HepG2 (cell line): Measurements from ENCODE around the gene ATP1A2. TPM values are rescaled to one million over a fixed set of nuclear protein-coding genes. Genes with fewer than 3 reads are reported as not detected.

ENCODE experiments used
- ATAC-seq: fragments of 200-7000 bp; cut with Tn5 transposase; 3 replicates; pipeline ENCODE4 v1.9.1; 2020; ENCODE audit warnings: mild to moderate bottlenecking, moderate library complexity
- BruUV-seq: library from RNA; stranded (reverse); fragments of 400-500 nt; replicated peaks from 2 replicates; lab custom pipeline; 2021; lab: Mats Ljungman, UMichigan
- CTCF ChIA-PET: fragments of 300-600 bp; formaldehyde crosslinking; extraction: SDS; loops from one replicate; lab custom pipeline; 2021; ENCODE audit warnings: low total read pairs, inconsistent platforms, low intra/inter-chr PET ratio; lab: Yijun Ruan, JAX
- POLR2A ChIA-PET: fragments of 350-600 bp; sonication (Branson Sonifier 250); formaldehyde crosslinking; loops from one replicate; lab custom pipeline; 2020; ENCODE audit warnings: antibody characterized with exemption, inconsistent platforms; lab: Yijun Ruan, JAX
- DNase-seq: peaks from one replicate; pipeline ENCODE4 v3.0.0-alpha.2; 2015; ENCODE audit warnings: low spot score
- FAIRE-seq: peaks from 3 replicates; lab custom pipeline; 2011; peaks lifted over from hg19 to GRCh38; lab: Jason Lieb, UNC
- H2AFZ ChIP-seq: one replicate; pipeline ENCODE4 v1.6.1; 2011; ENCODE audit warnings: low read length, inconsistent platforms
- H3K27ac ChIP-seq: fragments of 300-600 bp; 3 replicates; pipeline ENCODE4 v1.8.0; 2011; ENCODE audit warnings: mixed run types, mild to moderate bottlenecking, mixed read lengths, low read length, inconsistent platforms; ENCODE audit not compliant: insufficient read depth; ENCODE audit errors: extremely low read length
- H3K27me3 ChIP-seq, 2 experiments: fragments of 200-600 bp in 1 of 2; 2 replicates in 1 of 2; 3 replicates in 1 of 2; pipeline versions ENCODE4 v1.6.0 to v1.8.0; 2011; ENCODE audit warnings: low read length in 2 of 2, mild to moderate bottlenecking in 2 of 2, moderate library complexity in 2 of 2, inconsistent platforms in 1 of 2; ENCODE audit not compliant: insufficient read depth in 2 of 2, control insufficient read depth in 1 of 2
- H3K36me3 ChIP-seq, 2 experiments: fragments of 200-600 bp in 1 of 2; replicated peaks in 1 of 2; 2 replicates in 1 of 2; 3 replicates in 1 of 2; pipeline versions ENCODE4 v1.5.1 to v1.8.0; 2011; ENCODE audit warnings: low read length in 2 of 2, inconsistent platforms in 1 of 2; ENCODE audit not compliant: insufficient read depth in 2 of 2, control insufficient read depth in 1 of 2
- H3K4me1 ChIP-seq: 2 replicates; pipeline ENCODE4 v1.5.1; 2012; ENCODE audit warnings: low read length, inconsistent platforms; ENCODE audit not compliant: insufficient read depth
- H3K4me2 ChIP-seq: 2 replicates; pipeline ENCODE4 v1.6.0; 2011; ENCODE audit warnings: low read depth, low read length, inconsistent platforms
- H3K4me3 ChIP-seq, 3 experiments: fragments of 200-600 bp in 1 of 3; sonication (generic), shearing (Covaris generic) in 1 of 3; replicated peaks in 1 of 3; 2 replicates each; pipeline ENCODE4 v1.5.1; 2011 to 2016; ENCODE audit warnings: low read length in 3 of 3, inconsistent platforms in 2 of 3, low read depth in 2 of 3, mild to moderate bottlenecking in 2 of 3, control low read depth in 1 of 3, mixed read lengths in 1 of 3; ENCODE audit not compliant: insufficient read depth in 1 of 3
- H3K79me2 ChIP-seq: one replicate; pipeline ENCODE4 v1.6.1; 2011; ENCODE audit warnings: low read length, inconsistent platforms; ENCODE audit not compliant: insufficient read depth
- H3K9ac ChIP-seq: 2 replicates; pipeline ENCODE4 v1.6.0; 2011; ENCODE audit warnings: mild to moderate bottlenecking, low read depth, low read length, inconsistent platforms; ENCODE audit not compliant: insufficient read depth
- H3K9me3 ChIP-seq: 2 replicates; pipeline ENCODE4 v1.5.1; 2012; ENCODE audit warnings: mild to moderate bottlenecking, low read length
- H4K20me1 ChIP-seq: 2 replicates; pipeline ENCODE4 v1.6.0; 2011; ENCODE audit warnings: inconsistent platforms, mild to moderate bottlenecking, low read length, moderate library complexity; ENCODE audit not compliant: insufficient read depth
- GABPB1 ChIP-seq: IDR thresholded peaks from 2 replicates; pipeline ENCODE4 v1.6.1; 2016; ENCODE audit warnings: mild to moderate bottlenecking, missing genetic modification reagents, moderate library complexity, missing compliant biosample characterization
- HNRNPL ChIP-seq: fragments of 200-400 bp; formaldehyde crosslinking; IDR thresholded peaks from 2 replicates; pipeline ENCODE4 v1.6.1; 2017; ENCODE audit warnings: mild to moderate bottlenecking, low read depth, low read length
- NFE2L1 ChIP-seq: sonication (generic); formaldehyde crosslinking; IDR thresholded peaks from 2 replicates; pipeline ENCODE4 v1.4.0; 2020; ENCODE audit warnings: missing genetic modification reagents, mild to moderate bottlenecking, borderline replicate concordance
- RERE ChIP-seq: IDR thresholded peaks from 2 replicates; pipeline ENCODE4 v1.6.1; 2016; ENCODE audit warnings: low read depth, missing genetic modification reagents, missing compliant biosample characterization
- TFAP4 ChIP-seq: sonication (generic); IDR thresholded peaks from 2 replicates; pipeline ENCODE4 v1.6.1; 2016; ENCODE audit warnings: low read depth, borderline replicate concordance
- ZKSCAN1 ChIP-seq: fragments of 150-350 bp; IDR thresholded peaks from 2 replicates; pipeline ENCODE4 v1.6.1; 2014; ENCODE audit warnings: low read length
- WGBS: methylation state at CpG from one replicate; pipeline ENCODE4 v1.1.6; 2017; ENCODE audit warnings: low lambda C conversion rate; 5-methylcytosine and 5-hydroxymethylcytosine counted together
- in situ Hi-C: cut with HindIII; loops from 2 replicates; pipeline ENCODE4 v1.10.0; 2017; ENCODE audit warnings: low pct_unique_long_range_greater_than_20kb; ENCODE audit not compliant: extremely low pct_ligation_motif_present
- intact Hi-C: fragments of 100-400 bp; cut with micrococcal nuclease; formaldehyde crosslinking; loops from one replicate; pipeline ENCODE4 v1.10.0; 2022; ENCODE audit not compliant: unreplicated experiment
- polyA plus RNA-seq, 8 experiments: library from polyadenylated mRNA; depleted of rRNA in 3 of 8; stranded (reverse) in 7 of 8; unstranded in 1 of 8; fragments of >200 nt; fragmentation: Illumina TruSeq in 4 of 8; extraction: Trizol in 4 of 8; gene quantifications; 2 replicates each; pipeline versions ENCODE4 v1.2.1 to v1.2.3, GENCODE V29; 2011 to 2016; ENCODE audit warnings: low read depth in 4 of 8, missing spikeins in 1 of 8, mixed read lengths in 1 of 8; ENCODE audit not compliant: insufficient read depth in 1 of 8
- total RNA-seq, 5 experiments: library from RNA; depleted of rRNA; stranded (reverse); fragments of >200 nt; fragmentation: Illumina TruSeq; extraction: Trizol; gene quantifications; 2 replicates each; pipeline ENCODE4 v1.2.3, GENCODE V29; 2016; ENCODE audit warnings: low read depth in 1 of 5
- TF ChIP-seq, protein P1 (sequence below): sonication (generic); formaldehyde crosslinking; IDR thresholded peaks from 2 replicates; pipeline ENCODE4 v1.4.0; 2020; ENCODE audit warnings: missing genetic modification reagents
- TF ChIP-seq, protein P2 (sequence below): sonication (generic); formaldehyde crosslinking; IDR thresholded peaks from 2 replicates; pipeline ENCODE4 v1.5.1; 2020; ENCODE audit warnings: mild to moderate bottlenecking, missing genetic modification reagents, moderate library complexity

The ATP1A2 gene
- total and polyA plus RNA-seq, 2 of the 13 experiments (the other 11 are each of a cell fraction or from before 2014, with no cell fraction given), result 0.16 TPM; not detected in 1

DNA sequence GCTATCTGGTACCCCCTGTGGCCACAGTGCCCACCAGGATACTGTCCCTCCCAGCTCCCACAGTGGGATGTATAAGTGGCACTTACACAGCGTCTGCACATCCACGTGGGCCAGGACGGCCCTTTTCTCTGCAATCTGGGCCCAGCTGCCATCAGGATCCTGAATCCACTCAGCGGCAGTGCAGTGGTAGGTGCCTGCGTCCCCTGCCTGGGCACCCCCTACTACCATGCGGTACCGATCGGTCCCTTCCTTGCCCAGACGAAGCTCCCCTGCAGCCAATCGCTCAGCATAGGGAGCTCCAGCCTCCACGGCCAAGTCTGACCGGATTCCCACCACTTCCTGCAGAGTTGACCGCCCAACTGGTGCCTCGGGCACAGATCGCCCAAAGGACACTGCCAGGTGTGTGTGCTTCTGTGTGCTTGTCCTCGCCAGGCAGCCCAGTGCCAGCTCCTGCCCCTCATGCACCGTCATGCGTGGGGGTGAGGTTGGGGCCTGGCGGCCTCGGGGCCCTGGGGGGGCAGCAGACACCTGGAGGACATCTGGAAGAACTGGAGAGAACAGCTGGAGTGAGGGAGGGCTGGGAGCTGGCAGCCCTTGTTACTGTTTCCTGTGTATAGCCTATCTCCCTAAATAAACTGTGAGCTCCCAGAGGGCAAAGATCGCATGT is 21.8 kb upstream of the ATP1A2 start:
- no peak for ATAC-seq
- no peak for DNase-seq
- H3K9ac ChIP-seq, result no peak overlapping the region
- no TSS peak for BruUV-seq
- H3K4me3 ChIP-seq, result no peak overlapping the region
- H3K4me2 ChIP-seq, result no peak overlapping the region
- H3K4me1 ChIP-seq, result peaks cover 43% of the 10 kb centered on the region
- intact Hi-C loops, result no loop called here
- FAIRE-seq, result no peak
- ChIA-PET POLR2A (no interaction called here), CTCF (no interaction called here)
- no peaks in the 10 kb centered on the region for H4K20me1 ChIP-seq
- 87% methylated on average over 15 of the region's 21 CpGs for WGBS
- H3K9me3 ChIP-seq, result no peaks in the 10 kb centered on the region
- in situ Hi-C loops, result no loop called here
- H3K27me3 ChIP-seq, result no peaks in the 10 kb centered on the region
- H3K79me2 ChIP-seq, result peaks cover 18% of the 10 kb centered on the region
- H2AFZ ChIP-seq, result no peak overlapping the region
- no peak overlapping the region for H3K27ac ChIP-seq
- peaks cover 10 to 13% of the 10 kb centered on the region in 2 experiments; a peak in 4 of 5 replicates for H3K36me3 ChIP-seq
- TF ChIP-seq, protein P1, sequence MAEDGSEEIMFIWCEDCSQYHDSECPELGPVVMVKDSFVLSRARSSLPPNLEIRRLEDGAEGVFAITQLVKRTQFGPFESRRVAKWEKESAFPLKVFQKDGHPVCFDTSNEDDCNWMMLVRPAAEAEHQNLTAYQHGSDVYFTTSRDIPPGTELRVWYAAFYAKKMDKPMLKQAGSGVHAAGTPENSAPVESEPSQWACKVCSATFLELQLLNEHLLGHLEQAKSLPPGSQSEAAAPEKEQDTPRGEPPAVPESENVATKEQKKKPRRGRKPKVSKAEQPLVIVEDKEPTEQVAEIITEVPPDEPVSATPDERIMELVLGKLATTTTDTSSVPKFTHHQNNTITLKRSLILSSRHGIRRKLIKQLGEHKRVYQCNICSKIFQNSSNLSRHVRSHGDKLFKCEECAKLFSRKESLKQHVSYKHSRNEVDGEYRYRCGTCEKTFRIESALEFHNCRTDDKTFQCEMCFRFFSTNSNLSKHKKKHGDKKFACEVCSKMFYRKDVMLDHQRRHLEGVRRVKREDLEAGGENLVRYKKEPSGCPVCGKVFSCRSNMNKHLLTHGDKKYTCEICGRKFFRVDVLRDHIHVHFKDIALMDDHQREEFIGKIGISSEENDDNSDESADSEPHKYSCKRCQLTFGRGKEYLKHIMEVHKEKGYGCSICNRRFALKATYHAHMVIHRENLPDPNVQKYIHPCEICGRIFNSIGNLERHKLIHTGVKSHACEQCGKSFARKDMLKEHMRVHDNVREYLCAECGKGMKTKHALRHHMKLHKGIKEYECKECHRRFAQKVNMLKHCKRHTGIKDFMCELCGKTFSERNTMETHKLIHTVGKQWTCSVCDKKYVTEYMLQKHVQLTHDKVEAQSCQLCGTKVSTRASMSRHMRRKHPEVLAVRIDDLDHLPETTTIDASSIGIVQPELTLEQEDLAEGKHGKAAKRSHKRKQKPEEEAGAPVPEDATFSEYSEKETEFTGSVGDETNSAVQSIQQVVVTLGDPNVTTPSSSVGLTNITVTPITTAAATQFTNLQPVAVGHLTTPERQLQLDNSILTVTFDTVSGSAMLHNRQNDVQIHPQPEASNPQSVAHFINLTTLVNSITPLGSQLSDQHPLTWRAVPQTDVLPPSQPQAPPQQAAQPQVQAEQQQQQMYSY, result peak; percentile 87
- TF ChIP-seq TFAP4, result peak; percentile 47; the same call in 1 of the 2 replicates
- peak; percentile 84 for TF ChIP-seq HNRNPL
- TF ChIP-seq, protein P2, sequence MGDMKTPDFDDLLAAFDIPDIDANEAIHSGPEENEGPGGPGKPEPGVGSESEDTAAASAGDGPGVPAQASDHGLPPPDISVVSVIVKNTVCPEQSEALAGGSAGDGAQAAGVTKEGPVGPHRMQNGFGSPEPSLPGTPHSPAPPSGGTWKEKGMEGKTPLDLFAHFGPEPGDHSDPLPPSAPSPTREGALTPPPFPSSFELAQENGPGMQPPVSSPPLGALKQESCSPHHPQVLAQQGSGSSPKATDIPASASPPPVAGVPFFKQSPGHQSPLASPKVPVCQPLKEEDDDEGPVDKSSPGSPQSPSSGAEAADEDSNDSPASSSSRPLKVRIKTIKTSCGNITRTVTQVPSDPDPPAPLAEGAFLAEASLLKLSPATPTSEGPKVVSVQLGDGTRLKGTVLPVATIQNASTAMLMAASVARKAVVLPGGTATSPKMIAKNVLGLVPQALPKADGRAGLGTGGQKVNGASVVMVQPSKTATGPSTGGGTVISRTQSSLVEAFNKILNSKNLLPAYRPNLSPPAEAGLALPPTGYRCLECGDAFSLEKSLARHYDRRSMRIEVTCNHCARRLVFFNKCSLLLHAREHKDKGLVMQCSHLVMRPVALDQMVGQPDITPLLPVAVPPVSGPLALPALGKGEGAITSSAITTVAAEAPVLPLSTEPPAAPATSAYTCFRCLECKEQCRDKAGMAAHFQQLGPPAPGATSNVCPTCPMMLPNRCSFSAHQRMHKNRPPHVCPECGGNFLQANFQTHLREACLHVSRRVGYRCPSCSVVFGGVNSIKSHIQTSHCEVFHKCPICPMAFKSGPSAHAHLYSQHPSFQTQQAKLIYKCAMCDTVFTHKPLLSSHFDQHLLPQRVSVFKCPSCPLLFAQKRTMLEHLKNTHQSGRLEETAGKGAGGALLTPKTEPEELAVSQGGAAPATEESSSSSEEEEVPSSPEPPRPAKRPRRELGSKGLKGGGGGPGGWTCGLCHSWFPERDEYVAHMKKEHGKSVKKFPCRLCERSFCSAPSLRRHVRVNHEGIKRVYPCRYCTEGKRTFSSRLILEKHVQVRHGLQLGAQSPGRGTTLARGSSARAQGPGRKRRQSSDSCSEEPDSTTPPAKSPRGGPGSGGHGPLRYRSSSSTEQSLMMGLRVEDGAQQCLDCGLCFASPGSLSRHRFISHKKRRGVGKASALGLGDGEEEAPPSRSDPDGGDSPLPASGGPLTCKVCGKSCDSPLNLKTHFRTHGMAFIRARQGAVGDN, result peak; percentile 39
- no peak for TF ChIP-seq ZKSCAN1
- 0 out of 2 replicates have a peak, but pooled peaks have one; percentile 17 for TF ChIP-seq GABPB1 (CRISPR knock-in tag)
- no peak for TF ChIP-seq RERE (CRISPR knock-in tag)
- TF ChIP-seq NFE2L1, result no peak
